ENCODE data around the gene SLC25A12. TPM values are rescaled to one million over a fixed set of nuclear protein-coding genes. Genes with fewer than 3 reads are reported as not detected.

The SLC25A12 gene
- total RNA-seq, 1 donor: 26.8 TPM

- H3K4me3 ChIP-seq (ENCODE audit: insufficient read depth, low read length): no peak overlapping the region
- H3K36me3 ChIP-seq (ENCODE audit: insufficient read depth, low read length): peaks cover 48% of the 10 kb centered on the region
- DNase-seq (ENCODE audit: insufficient read length, low spot score, missing footprints): no peak
- no peak for TF ChIP-seq CTCF (IDR thresholded peaks at IDR 0.05; ENCODE audit: extremely low read depth, low read depth, low read length)
- no peak overlapping the region for H2AFZ ChIP-seq (ENCODE audit: low read length)
- no peaks in the 10 kb centered on the region for H3K9me3 ChIP-seq (ENCODE audit: low read depth, low read length)
- H3K4me2 ChIP-seq (ENCODE audit: insufficient read depth, low read length): no peak overlapping the region
- H3K4me1 ChIP-seq (ENCODE audit: insufficient read depth, low read length): peaks cover 3% of the 10 kb centered on the region
- H3K27ac ChIP-seq (ENCODE audit: low read depth, low read length): no peak overlapping the region
- no peaks in the 10 kb centered on the region for H4K20me1 ChIP-seq (ENCODE audit: insufficient read depth, low read length)
- no peaks in the 10 kb centered on the region for H3K79me2 ChIP-seq (ENCODE audit: insufficient read depth, low read length)
- H3K27me3 ChIP-seq (ENCODE audit: insufficient read depth, low read length): no peaks in the 10 kb centered on the region
Observed at GRCh38 chr2:171742760-171743159, 151.3 kb downstream of the SLC25A12 start.

GRCh38 chr2:171741189-171741588 lies 152.9 kb downstream of the SLC25A12 start:
- H4K20me1 ChIP-seq (ENCODE audit: insufficient read depth, low read length): no peaks in the 10 kb centered on the region
- H3K9me3 ChIP-seq (ENCODE audit: low read depth, low read length): no peaks in the 10 kb centered on the region
- no peak overlapping the region for H3K4me3 ChIP-seq (ENCODE audit: insufficient read depth, low read length)

GRCh38 chr2:171735991-171736710 lies 157.9 kb downstream of the SLC25A12 start:
- Histone ChIP-seq H3K27ac (ENCODE audit: low read depth, low read length) (no peak overlapping the region), H3K9me3 (ENCODE audit: low read depth, low read length) (no peaks in the 10 kb centered on the region), H3K79me2 (ENCODE audit: insufficient read depth, low read length) (no peaks in the 10 kb centered on the region), H3K27me3 (ENCODE audit: insufficient read depth, low read length) (no peaks in the 10 kb centered on the region), H3K4me2 (ENCODE audit: insufficient read depth, low read length) (no peak overlapping the region), H2AFZ (ENCODE audit: low read length) (no peak overlapping the region), H3K4me1 (ENCODE audit: insufficient read depth, low read length) (peaks cover 3% of the 10 kb centered on the region), H3K36me3 (ENCODE audit: insufficient read depth, low read length) (peaks cover 17% of the 10 kb centered on the region), H3K4me3 (ENCODE audit: insufficient read depth, low read length) (no peak overlapping the region), H4K20me1 (ENCODE audit: insufficient read depth, low read length) (no peaks in the 10 kb centered on the region)
- DNase-seq (ENCODE audit: insufficient read length, low spot score, missing footprints): no peak
- TF ChIP-seq CTCF (IDR thresholded peaks at IDR 0.05; ENCODE audit: extremely low read depth, low read depth, low read length): no peak

More at GRCh38 chr2:171741189-171741588, 152.9 kb downstream of the SLC25A12 start:
- Histone ChIP-seq H3K4me2 (ENCODE audit: insufficient read depth, low read length) (no peak overlapping the region), H3K27ac (ENCODE audit: low read depth, low read length) (no peak overlapping the region), H3K27me3 (ENCODE audit: insufficient read depth, low read length) (no peaks in the 10 kb centered on the region), H2AFZ (ENCODE audit: low read length) (no peak overlapping the region), H3K79me2 (ENCODE audit: insufficient read depth, low read length) (no peaks in the 10 kb centered on the region), H3K36me3 (ENCODE audit: insufficient read depth, low read length) (peaks cover 45% of the 10 kb centered on the region), H3K4me1 (ENCODE audit: insufficient read depth, low read length) (peaks cover 3% of the 10 kb centered on the region)
- no peak for TF ChIP-seq CTCF (IDR thresholded peaks at IDR 0.05; ENCODE audit: extremely low read depth, low read depth, low read length)
- no peak for DNase-seq (ENCODE audit: insufficient read length, low spot score, missing footprints)

Small RNAs within 50 kb of the gene (small RNA-seq; reads per million reads assigned to genes)
- not detected for gene RNU6-182P

Other genes starting within 250 kb of the SLC25A12 start
- 109 and 110 TPM in 2 replicates for gene DYNC1I2, start 206.8 kb downstream of the SLC25A12 start, total RNA-seq
- gene HAT1, start 28.2 kb upstream of the SLC25A12 start, total RNA-seq: 31.1 and 35.4 TPM in 2 replicates
- 11.2 and 12.7 TPM in 2 replicates for gene METAP1D, start 105.7 kb upstream of the SLC25A12 start, total RNA-seq
- gene DLX1, start 191.3 kb upstream of the SLC25A12 start, total RNA-seq: 1.8 and 2.4 TPM in 2 replicates
- 0.36 and 0.59 TPM in 2 replicates for gene DLX2, start 208.7 kb upstream of the SLC25A12 start, total RNA-seq